Esophagus muscularis mucosa (tissue), 4 donors: ENCODE results near the gene CSF1.

Source experiments
- CTCF ChIP-seq, 3 experiments: fragments of 200-600 bp in 2 of 3; fragments of 450-650 bp in 1 of 3; sonication (generic) in 2 of 3; IDR thresholded peaks; one replicate each; pipeline ENCODE4 v1.5.1; 2017 to 2019; ENCODE audit warnings: antibody characterized with exemption in 3 of 3, mild to moderate bottlenecking in 2 of 3, moderate library complexity in 1 of 3
- EP300 ChIP-seq: sonication (generic); formaldehyde crosslinking; IDR thresholded peaks from one replicate; pipeline ENCODE4 v1.6.1; 2017; ENCODE audit warnings: antibody characterized with exemption
- POLR2A ChIP-seq: fragments of 450-650 bp; IDR thresholded peaks from one replicate; pipeline ENCODE4 v1.6.1; 2017; ENCODE audit warnings: antibody characterized with exemption, moderate library complexity, mild to moderate bottlenecking, low read depth
- POLR2AphosphoS5 ChIP-seq, 2 donors: sonication (generic); formaldehyde crosslinking; IDR thresholded peaks; one replicate each; pipeline ENCODE4 v1.6.1; 2017; ENCODE audit warnings: antibody characterized with exemption in 2 of 2

GRCh38 chr1:109908836-109909235 lies 1.8 kb upstream of the CSF1 start:
- TF ChIP-seq CTCF (IDR thresholded peaks at IDR 0.05) (no peak), POLR2A (no peak), EP300 (no peak), POLR2AphosphoS5 (IDR thresholded peaks at IDR 0.05) (no peak)
